ENCODE measurements around the gene CENPVL2.
"Not testable (repeated sequence)": the region's sequence is repeated elsewhere in the genome, so short reads cannot be mapped to it uniquely, and the experiment has no call there.

Gene CENPVL2

GRCh38 chrX:51682720-51683062 is at the start of gene CENPVL2:
CENPVL2 (minus strand) TSS chrX:51682831; CDS start chrX:51682831, 0 bp downstream.
- in situ Hi-C loops (cut with MboI; ENCODE audit: low sequenced_read_pairs): not testable (repeated sequence)

- in situ Hi-C loops (cut with MboI; ENCODE audit: low sequenced_read_pairs): no loop called here
Measured at GRCh38 chrX:51728202-51728601, 45.6 kb upstream of the CENPVL2 start.

DNA sequence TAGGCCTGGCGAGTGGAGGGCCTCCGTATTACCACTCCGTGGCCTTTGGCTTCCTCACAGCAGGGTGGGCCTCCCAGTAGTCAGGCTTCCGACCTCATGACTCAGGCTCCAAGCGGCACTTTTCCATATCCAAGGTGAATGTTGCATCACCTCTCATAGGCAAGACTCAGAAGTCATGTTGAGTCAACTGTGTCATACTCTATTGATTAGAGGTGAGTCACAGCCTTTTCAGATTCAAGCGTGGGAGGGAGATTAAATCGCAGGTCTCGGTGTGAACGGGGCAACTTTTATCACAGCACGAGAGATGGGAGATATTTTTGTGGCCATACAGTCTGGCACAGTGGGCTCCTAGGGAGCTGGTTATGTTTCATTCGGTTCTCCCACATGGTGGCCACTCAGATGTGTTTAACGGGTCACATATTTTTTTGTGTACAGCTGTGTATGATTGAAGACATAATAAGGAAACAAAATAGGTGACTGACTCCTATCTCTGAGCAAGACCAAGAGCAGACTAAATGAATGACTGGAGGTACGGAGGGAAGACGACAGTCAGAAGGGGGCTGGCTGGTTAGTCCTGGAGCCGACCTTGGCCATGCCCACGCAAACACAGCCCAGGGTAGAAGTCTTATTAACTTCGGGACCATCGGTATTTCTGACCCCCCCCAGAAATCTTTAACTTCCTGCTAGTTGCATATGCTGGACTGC is 30.5 kb upstream of the CENPVL2 start:
- in situ Hi-C loops (cut with MboI; ENCODE audit: low sequenced_read_pairs): not testable (repeated sequence)

- in situ Hi-C loops (cut with MboI; ENCODE audit: low sequenced_read_pairs): not testable (repeated sequence)
Measured at GRCh38 chrX:51710277-51711164, 27.9 kb upstream of the CENPVL2 start, which contains the start of gene CENPVL1. CENPVL1 (plus strand) TSS chrX:51710512; CDS start chrX:51710512, 0 bp downstream.

GRCh38 chrX:51697397-51697796 is 14.8 kb upstream of the CENPVL2 start:
- in situ Hi-C loops (cut with MboI; ENCODE audit: low sequenced_read_pairs): no loop called here

DNA sequence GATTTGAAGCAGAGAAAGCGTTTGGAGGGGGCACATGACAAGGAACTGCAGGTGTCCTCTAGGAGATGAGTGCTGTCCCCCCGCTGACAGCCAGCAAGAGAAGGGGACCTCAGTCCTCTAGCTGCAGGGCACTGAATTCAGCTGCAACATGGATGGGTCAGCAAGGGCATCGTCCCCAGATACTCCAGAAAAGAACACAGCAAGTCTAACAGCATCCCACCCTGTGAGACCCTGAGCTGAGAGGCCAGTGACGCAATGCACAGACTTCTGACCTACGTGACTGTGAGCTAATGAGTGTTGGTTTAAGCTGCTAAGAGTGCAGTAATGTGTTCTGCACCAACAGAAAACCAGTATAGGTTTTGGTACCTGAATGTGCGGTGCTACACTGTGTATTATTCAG is 11.6 kb upstream of the CENPVL2 start:
- in situ Hi-C loops (cut with MboI; ENCODE audit: low sequenced_read_pairs): no loop called here

DNA sequence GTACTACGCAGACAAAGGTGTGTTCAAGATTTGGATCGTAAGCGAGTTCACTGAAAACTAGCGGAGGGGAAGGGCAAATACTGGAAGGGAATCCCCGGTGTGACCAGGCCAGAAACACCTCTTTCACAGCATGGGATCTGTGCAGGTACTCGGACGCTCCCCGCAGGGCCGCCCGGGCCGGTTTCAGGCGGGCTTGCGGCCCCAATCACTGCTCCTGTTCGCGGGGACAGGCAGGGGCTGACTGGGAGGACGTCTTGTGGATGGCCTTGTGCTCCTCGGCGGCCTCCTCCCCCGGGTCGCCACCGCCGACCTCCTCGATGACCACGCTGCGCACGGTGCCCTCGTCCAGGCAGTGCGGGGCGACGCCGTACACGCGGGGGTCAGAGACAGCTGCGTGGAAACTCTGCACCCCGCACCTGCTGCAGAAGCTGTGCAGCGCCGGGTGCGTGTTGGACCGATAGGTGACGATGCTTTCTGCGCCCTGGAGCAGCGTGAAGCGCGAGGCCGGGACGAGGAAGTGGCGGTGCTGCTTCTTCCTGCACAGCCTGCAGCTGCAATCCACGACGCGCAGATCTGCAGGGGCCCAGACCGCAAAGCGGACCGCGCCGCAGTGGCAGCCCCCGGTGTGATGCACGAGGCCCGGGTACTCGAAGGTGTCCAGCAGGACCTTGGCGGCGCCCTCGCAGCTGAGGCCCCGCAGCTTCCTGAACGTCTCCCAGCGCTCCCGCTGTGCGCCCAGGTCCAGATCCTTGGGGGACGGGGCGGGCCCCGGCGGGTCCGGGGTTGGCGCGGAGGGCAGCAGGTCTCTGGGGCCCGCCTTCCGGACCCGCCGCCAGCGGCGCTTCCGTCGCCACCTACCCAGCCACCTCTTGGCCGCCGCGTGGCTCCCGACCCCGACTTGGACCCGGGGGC is 567 bp downstream of the CENPVL2 start:
- in situ Hi-C loops (cut with MboI; ENCODE audit: low sequenced_read_pairs): not testable (repeated sequence)

- in situ Hi-C loops (cut with MboI; ENCODE audit: low sequenced_read_pairs): not testable (repeated sequence)
Measured at GRCh38 chrX:51679689-51680433, 2.8 kb downstream of the CENPVL2 start.

DNA sequence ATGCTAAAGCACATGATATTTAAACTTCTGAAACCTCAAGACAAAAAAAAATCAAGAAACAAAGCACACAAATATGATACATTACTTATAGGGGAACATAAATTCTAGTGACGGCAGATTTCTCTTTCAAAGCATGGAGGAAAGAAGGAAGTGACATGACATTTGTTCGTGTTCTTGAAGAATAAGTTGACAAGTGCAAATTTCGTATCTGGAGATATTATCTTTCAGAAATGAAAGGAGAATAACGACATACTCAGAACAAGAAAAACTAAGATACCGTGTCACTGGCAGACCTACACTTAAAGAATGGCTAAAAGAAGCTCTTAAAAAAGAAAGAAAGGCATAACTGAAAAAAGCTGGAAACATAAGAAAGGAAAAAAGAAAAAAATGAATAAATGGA is 16.6 kb downstream of the CENPVL2 start:
- in situ Hi-C loops (cut with MboI; ENCODE audit: low sequenced_read_pairs): no loop called here

DNA sequence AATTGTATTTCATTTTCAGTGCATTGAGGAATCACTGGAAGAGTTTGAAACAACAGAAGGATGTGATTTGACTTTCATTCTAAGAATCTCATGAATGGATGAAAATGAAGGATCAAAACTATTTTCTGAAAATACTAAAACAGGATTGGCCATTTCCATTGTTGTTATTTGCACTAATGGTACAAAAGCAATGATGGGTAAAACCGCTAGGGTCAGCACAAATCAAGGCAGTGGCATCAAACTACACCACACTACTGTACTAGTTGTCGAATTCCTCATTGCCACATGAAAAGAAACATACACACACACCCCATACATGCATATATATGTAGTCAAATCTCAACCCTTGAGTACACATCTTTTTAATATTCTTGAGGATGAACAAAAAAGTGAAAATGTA is 39.3 kb downstream of the CENPVL2 start:
- in situ Hi-C loops (cut with MboI; ENCODE audit: low sequenced_read_pairs): no loop called here

- in situ Hi-C loops (cut with MboI; ENCODE audit: low sequenced_read_pairs): no loop called here
Measured at GRCh38 chrX:51641421-51642021, 41.1 kb downstream of the CENPVL2 start.

- in situ Hi-C loops (cut with MboI; ENCODE audit: low sequenced_read_pairs): not testable (repeated sequence)
Measured at GRCh38 chrX:51636511-51636910, 46.1 kb downstream of the CENPVL2 start.

Measured in HL-60/S4 treated with retinoic acid at 250 ng/mL for 4 days and 3 days (cell line).